K562 (cell line): Measurements from ENCODE around the gene TRIO.

Source experiments
- CHD1 ChIP-seq: fragments of 200-600 bp; sonication (generic); IDR thresholded peaks from one replicate; pipeline ENCODE4 v1.6.1; 2012; ENCODE audit warnings: mild to moderate bottlenecking, moderate library complexity, low read length, inconsistent platforms
- JUN ChIP-seq, 2 experiments: sonication (generic) in 1 of 2; formaldehyde crosslinking in 1 of 2; IDR thresholded peaks; 2 replicates each; pipeline versions ENCODE4 v1.6.1 to v1.8.0; 2012 to 2022; ENCODE audit warnings: borderline replicate concordance in 2 of 2, mild to moderate bottlenecking in 2 of 2, improper control_type of control experiment in 1 of 2, low read depth in 1 of 2, low read length in 1 of 2, missing genetic modification reagents in 1 of 2
- NCOA2 ChIP-seq, 2 experiments: fragments of 450-650 bp; IDR thresholded peaks; 2 replicates each; pipeline ENCODE4 v1.6.1; 2018; ENCODE audit warnings: mild to moderate bottlenecking in 2 of 2, moderate library complexity in 1 of 2; ENCODE audit not compliant: partially characterized antibody in 2 of 2
- POLR2A ChIP-seq: fragments of 450-650 bp; conservative IDR thresholded peaks from 2 replicates; pipeline ENCODE4 v1.6.1; 2016
- TCF7L2 ChIP-seq: fragments of 150-350 bp; IDR thresholded peaks from 2 replicates; pipeline ENCODE4 v1.6.1; 2016; ENCODE audit warnings: low read depth, mild to moderate bottlenecking, low read length, moderate library complexity
- ZFP1 ChIP-seq: fragments of 450-650 bp; formaldehyde crosslinking; IDR thresholded peaks from 2 replicates; pipeline ENCODE4 v1.4.0; 2020; ENCODE audit warnings: mild to moderate bottlenecking, mixed read lengths
- ZNF146 ChIP-seq: IDR thresholded peaks from one replicate; pipeline ENCODE4 v1.6.1; 2018; ENCODE audit warnings: missing compliant biosample characterization; ENCODE audit not compliant: unreplicated experiment
- ZNF23 ChIP-seq: fragments of 250-450 bp; sonication (Bioruptor Pico); IDR thresholded peaks from 2 replicates; pipeline ENCODE4 v1.4.0; 2020; ENCODE audit warnings: mild to moderate bottlenecking
- ZNF449 ChIP-seq: fragments of 250-450 bp; sonication (Bioruptor Pico); IDR thresholded peaks from 2 replicates; pipeline ENCODE4 v1.8.0; 2022; ENCODE audit warnings: moderate library complexity, mild to moderate bottlenecking, inconsistent platforms

GRCh38 chr5:14281746-14282181 is 138.6 kb downstream of the TRIO start:
- TF ChIP-seq POLR2A (no peak), ZNF146 (CRISPR knock-in tag) (no peak), ZNF449 (CRISPR knock-in tag) (no peak), ZNF23 (no peak), CHD1 (no peak), JUN (IDR thresholded peaks at IDR 0.05; ENCODE audit: borderline replicate concordance, low read depth, low read length) (no peak), JUN (CRISPR knock-in tag; IDR thresholded peaks at IDR 0.05; ENCODE audit: borderline replicate concordance) (no peak), ZFP1 (CRISPR knock-in tag) (no peak), NCOA2 (IDR thresholded peaks at IDR 0.05; ENCODE audit: partially characterized antibody in 2 of 2) (no peak), TCF7L2 (no peak)
